B cell (primary cell): Measurements from ENCODE around the gene PRKN.

ENCODE experiments used
- CTCF ChIP-seq: fragments of 200-600 bp; IDR thresholded peaks from one replicate; pipeline ENCODE4 v1.8.0; 2022; ENCODE audit warnings: antibody characterized with exemption, mild to moderate bottlenecking
- EZH2 ChIP-seq: IDR thresholded peaks from 2 replicates; pipeline ENCODE4 v1.6.1; 2012; ENCODE audit warnings: borderline replicate concordance, low read depth, mild to moderate bottlenecking, moderate library complexity, low read length; ENCODE audit not compliant: insufficient read depth, poor library complexity, severe bottlenecking

GRCh38 chr6:162719528-162719927, 8.0 kb downstream of the PRKN start:
- TF ChIP-seq CTCF (no peak), EZH2 (no peak)
